ENCODE data around the gene KIF12. TPM values are rescaled to one million over a fixed set of nuclear protein-coding genes. Genes with fewer than 3 reads are reported as not detected.

The KIF12 gene
- polyA plus RNA-seq, 1 donor = 170 TPM

DNA sequence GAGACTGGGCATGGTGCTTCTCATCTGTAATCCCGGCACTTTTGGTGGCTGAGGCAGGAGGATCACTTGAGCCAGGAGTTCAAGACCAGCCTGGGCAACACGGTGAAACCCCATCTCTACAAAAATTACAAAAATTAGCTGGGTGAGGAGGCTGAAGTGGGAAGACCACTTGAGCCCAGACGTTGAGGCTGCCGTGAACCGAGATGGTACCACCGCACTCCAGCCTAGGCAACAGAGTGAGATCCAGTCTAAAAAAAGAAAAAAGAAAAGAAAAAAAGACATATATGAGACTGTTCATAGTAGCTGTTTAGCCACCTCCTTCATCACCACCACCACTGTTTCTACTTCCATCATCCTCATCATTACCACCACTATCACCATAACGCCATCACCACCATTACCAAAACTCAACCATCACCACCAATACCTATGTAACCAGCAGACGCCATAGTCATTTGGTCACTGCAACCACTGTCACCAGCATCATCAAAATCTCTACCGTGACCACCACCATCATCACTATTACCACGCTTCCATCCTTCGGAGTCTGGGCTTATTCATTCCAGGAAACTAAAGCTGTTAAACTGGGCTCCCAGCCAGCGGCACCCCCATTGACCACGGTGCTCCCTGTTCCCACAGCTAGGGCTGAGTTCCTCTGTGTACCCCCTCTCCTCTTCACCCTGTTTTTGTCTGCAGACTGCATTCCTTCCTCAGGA, 8.4 kb upstream of the KIF12 start:
- DNase-seq = no peak

DNA sequence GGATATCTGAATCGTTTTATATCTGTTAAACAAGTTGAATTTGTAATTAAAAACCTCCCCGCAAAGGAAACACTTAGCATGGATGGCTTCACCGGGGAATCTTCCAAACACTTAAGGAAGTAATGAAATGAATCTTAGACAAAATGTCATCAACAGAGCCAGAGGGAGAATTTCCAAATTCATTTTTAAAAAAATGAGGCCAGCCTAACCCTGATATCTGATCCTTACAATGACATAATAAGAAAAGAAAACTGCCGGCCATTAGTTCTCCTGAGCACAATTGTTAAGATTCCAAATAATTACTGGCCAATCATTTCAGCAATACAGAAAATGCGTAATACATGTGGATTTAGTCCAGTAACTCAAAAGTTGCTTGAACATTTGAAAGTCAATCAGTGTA, 6.1 kb upstream of the KIF12 start:
- DNase-seq = no peak

DNA sequence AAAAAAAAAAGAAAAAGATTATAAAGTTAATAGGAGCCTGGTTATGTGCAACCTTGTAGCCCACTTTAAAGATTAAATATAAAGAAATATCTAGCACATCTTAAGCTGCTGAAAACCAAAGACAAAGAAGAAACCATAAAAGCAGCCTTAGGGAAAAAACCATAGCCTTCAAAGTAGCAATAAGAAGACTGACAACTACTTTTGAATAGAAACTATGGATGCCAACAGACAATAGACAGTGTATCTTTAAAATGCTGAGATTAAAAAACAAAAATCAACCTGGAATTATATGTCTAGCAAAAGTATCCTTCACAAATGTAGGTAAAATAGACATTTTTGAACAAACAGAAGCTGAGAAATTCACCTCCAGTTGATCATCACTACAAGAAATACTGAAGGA, 3.4 kb upstream of the KIF12 start:
- DNase-seq = no peak

DNA sequence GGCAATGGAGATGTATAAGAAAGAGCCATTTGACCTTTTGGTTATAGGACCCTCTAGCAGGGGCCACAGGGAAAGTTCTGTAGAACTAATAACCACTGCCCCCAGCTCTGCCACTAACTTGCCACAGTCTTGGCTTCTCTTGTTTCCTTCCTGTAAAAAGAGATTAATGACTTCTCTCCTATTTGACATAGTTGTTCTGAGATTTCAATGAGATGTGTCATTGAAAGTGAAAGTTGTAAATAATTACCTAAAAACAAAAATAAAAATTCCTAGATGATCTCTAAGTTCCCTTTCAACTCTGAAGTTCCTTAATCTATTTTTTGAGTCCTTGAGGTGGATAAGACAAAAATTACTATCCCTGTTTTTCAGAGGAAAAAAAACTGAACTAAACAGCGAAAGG, 1.4 kb upstream of the KIF12 start:
- no peak for DNase-seq

DNA sequence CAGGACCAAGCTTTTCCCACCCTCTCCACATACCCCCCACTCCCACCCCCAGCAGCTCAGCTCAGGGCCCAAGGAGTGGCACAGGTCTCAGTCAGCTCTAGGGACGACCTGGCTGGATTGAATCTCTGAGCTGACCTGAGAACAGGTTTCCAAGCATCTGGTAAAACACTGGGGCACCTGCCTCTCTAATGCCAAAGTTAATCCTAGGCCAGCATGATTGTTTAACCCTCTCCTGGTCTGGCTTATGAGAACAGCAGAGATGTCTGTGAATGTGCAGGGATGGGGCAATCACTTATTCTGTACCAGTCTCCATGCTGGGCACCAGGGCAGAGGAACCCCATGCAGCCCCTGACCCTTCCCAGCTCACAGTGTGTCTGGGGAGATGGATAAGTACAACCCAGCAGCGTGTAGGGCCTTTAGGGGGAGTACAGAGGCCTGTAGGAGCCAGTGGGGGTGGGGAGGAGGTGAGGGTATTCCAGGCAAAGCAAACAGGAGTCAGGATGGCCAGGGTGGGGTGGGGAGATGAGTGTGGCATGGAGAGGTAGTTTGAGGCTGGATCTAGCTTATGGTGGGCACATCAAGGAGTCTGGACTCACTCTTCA, 678 bp upstream of the KIF12 start:
- no peak for DNase-seq

DNA sequence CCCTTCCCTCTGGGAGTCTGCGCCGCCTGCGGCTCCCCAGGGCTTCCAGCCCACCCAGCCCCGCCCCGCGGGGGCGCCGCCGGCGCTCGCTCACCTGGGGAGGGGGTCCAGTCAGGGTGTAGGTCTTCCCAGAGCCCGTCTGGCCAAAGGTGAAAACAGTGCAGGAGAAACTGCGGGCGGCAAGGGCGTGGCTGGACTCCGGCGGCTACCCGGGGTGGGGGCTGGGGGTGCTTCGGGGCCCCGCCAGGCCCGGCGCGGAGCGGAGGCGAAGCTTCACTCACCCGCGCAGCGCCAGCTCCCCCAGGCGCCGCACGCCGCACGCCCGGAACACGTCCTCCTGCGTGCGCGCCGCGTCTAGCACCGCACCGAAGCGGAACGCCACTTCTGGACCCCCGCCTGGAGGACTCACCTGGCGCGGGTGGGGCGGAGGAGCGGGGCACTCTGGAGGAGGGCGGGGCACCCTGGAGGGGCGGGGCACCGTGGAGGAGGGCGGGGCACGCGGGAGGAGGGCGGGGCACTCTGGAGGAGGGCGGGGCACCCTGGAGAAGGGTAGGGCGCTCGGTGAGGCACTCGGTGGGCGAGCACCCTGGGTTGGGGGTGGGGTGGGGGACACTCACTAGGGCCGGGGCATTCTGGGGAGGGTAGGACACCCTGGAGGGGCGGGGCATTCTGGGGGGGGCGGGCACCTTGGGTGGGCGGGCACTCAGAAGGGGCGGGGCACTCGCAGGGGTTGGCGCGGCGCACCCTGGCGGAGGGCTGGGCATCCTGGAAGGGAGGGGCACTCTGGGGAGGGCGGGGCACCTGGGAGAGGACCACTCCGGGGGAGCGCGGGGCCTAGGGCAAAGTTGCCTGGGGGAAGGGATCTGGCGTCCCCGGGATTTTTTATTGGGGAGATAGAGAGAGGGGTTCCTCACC, 814 bp downstream of the KIF12 start:
- DNase-seq = peak; percentile 66

DNA sequence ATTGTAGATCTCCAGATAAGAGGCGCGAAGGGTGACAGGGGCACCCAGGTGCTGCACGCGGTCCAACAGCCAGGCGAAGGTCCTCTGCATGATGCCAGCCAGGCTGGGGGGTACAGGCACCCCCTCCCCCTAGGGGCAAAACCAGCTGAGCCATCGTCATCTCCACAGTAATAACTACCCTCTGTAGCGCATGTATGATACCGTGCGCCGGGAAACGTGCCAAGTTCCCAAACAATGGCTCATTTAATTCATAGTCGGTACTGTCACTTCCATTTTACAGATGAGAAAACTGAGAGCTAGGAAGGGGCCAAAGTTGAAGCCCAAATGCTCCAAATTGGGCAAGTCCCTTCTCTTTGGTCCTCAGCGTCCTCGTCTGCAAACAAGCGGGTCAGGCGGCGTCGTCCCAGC, 1.5 kb downstream of the KIF12 start:
- no peak for DNase-seq

DNA sequence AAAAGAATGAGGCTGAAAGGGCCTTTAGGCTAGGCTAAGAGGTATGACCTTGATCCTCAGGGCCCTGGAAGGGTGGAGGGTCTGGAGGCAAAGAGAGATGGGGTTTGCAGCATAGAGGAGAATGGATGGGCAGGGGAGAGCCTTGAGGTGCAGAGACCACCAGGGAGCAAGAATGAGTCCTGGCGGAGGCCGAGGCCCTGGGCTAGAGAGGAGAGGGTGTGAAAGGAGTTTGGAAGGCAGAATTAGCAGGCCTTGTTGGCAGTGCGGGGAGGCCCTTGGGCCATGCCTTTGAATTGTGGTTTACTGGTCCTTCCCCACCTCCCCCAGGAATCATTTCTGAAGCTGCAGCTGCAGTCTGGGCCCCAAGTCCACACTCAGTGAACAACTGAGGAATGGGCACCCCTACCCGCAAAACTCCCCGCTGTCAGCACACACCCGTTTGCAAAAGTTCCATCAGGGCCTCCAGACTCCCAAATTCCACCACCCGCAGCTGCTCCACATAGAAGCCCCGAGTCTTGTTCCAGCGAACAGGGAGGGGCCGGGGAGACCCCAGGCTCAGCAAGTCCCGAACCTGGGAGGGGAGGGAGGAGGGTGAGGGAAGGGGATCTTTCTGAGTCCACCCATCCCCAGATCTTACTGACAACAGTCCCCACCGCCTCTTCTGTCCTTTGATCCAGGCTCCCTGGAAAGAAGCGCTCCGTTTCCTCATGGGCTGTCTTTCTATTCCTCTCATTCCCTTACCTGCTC, 2.1 kb downstream of the KIF12 start:
- DNase-seq = no peak

DNA sequence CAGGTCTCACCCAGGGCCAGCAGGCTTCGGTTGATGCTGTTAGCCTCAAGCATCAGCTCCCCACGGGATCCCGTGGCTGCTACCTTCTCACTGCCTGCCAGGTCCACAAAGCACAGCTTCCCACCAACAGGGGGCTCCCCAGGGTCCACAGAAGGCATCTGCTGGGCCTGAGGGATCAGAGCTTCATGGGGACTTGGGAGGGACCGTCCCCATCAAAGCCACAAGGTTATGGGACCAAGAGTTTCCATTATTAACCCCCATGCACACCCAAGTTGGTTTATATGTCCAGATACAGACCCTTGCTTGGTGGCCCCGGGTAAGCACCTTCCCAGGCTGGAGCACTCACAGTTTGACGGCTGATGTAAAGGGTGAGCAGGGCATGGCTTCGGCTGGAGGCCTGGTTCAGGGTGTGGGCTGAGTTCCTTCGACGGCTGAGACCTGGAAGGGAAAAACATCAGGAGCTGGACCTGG, 3.0 kb downstream of the KIF12 start:
- DNase-seq = no peak

DNA sequence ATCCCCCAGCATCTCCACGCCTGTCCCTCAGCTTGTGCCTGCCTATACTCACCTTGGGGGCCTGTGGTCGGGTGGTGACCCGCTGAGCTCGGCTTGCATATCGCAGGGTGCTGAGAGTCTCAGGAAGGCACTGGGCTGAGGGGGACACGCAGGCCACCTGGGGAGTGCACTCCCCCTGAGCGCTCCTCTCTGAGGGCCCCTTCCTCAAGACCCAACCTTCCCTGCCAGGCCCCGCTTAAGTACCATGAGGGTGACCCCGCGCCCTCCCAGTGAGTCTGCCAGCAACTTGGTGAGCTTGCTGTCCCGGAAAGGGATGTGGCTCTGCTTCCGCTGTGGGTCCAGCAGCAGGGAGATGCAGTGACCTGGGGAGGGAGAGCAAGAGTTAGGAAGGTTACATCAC, 4.1 kb downstream of the KIF12 start:
- DNase-seq = no peak

DNA sequence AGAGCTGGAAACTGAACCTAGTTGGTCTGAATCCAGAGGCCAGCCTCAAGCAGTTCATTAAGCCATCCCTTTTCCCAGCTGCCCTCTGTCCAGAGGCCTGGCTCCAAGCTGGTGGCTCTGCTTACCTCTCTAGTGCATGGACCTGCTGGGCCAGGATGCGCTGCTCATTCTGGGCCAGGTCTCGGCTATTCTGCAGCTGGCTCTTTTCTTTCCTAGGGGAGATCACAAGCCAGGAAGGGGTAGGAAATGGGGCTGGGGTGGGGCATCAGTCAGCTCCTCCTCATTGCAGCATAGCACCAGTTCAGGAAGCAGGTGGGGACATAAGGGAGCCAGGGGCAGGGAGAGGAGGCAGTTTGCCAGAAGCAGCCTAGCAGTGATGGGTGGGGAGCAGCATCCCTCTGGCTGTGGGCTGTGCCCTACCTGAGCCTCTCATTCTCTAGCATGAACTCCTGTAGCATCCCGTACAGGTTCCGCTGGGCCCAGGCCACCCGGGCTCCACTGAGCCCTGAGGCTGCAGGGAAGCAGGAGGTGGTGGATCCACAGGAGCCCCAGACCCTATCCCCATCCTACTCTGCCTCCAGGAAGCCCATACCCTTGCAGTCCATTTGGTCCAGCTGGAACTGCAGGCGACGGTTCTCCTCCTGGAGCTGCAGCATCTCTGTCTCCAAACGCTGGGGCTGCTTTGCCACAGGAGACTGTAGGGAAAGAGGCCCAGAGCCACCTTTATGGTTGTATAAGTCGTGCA, 5.2 kb downstream of the KIF12 start:
- DNase-seq = no peak

DNA sequence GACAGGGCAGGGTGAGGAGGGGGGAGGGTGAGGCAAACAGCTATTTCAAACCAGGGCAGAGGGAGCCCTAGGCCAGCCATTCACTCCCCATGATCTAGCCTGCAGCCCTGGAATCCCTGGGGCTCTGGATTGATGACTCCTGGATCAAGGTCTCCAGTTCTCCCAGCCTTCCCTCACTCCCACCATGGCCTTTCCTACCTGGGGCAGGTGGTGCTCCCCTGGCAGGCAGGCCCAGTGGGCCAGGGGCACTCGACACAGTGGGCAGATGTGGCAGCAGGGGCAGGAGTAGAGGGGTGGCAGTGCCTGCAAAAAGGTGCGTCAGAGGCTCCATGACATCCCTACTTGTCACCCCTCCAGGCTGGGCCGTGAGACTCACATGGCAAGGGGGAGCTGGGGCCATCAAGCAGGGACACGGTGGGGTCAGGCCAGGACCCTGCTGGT, 6.0 kb downstream of the KIF12 start:
- DNase-seq = no peak

DNA sequence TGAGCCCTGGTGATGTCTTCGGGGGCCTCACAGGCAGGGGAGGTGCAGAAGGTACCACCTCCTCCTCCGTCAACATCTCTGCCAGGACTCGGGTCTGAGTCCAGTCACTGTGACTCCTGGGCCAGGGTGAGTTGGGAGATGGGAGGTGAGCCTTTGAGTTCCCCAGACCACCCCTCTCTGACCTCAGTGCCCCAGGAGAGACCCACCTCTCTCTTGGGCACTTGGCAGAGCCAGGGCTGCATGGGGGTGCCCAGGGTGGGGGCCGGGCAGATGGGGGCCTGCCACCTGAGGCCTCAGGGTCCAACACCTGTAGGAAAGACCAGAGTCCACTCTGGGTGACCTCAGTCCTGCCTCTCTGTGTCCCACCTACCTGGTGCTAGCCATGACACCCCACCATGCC, 6.8 kb downstream of the KIF12 start:
- no peak for DNase-seq

DNA sequence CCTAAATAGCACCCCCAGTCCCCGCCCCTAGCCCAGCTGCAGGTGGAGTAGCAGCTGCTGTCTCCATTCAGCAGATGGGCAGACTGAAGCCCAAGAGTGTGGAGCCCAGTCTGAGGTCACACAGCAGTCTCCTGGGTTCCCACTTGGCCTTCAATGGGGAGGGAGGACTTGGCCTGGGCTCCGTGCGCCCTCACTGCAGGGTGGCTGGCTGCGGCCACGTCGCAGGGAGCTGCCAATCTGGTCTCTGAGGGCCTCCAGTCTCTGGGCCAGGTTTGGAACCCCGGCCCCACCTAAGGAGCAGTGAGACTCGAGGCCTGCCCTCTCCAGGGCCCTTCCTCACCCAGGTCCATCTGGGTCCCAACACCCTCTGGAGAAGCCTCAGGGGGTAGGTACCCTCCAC, 7.4 kb downstream of the KIF12 start:
- DNase-seq = no peak

DNA sequence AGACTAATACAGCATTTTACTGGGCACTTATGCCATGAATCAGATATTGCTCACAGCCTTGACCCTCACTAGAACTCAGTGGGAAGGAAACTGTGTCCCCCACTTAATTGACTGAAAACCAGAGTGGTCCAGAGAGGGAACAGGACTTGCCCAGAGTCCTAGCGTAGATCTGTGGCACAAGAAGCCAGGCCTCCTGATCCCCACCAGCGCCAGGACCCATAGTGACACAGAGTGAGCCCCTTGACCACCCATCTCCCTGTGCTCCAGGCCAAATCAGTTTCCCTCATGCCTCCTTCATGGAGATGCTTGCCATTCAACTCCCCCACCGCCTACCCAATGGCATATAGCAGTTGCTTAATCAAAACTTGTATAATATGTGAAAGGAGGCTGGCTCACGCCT, 8.3 kb downstream of the KIF12 start:
- no peak for DNase-seq

DNA sequence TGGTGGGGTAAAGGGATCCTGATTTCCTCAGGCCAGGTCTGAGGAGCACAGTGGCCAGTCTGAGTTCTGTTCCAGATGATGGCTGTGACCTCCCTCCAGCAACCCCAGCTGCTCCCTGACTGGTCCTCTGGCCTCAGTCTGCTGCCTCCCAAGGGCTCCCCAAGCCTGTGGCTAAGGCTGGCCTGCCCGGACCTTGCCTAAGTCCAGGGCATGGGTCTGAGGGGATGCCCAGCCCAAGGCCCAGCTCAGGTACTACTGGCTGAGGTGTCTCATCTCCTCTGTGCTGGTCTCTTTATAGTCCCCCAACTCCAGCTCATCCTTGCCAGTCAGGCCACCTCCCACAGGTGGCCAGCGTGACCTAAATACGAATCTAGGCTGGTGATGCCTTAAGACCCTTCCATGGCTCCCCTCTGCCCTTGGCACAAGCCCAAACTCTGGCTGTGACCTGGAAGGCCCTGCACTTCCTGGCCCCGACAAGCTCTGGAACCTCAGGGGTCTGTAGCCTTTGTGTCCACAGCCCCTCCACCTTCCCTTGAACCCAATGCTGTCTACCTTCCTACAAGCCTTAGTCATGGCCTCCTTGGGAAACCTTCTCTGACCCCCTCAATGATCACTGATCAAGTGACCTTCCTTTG, 9.8 kb downstream of the KIF12 start:
- DNase-seq = no peak

DNA sequence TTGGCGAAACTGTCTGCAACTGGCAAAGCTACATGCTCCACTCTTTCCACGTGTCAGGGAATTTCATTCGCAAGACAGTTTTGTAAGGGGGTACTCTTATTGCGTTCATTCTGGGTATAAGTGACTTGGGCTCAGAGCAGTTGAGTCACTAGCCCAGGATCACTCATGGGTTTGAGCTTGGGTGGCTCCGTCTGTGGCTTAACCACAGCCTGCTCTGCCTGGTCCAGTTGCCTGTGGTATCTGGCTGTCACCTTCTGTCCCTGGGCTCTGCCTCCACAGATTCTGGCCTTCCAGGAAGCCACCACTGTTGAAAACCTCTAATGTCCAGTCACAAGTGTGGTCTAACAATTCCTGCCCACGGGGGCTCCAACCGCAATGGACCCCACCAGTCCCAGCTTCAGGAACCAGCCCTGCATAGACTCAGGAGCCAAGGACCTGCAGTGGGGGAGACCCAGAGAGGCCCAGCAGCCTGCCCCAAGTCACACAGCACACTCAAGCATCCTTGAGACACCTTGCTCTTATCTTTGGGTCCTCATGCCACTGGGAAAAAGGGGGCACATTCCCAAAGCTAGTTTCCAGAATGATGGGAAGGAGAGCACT, 10.4 kb downstream of the KIF12 start:
- no peak for DNase-seq

DNA sequence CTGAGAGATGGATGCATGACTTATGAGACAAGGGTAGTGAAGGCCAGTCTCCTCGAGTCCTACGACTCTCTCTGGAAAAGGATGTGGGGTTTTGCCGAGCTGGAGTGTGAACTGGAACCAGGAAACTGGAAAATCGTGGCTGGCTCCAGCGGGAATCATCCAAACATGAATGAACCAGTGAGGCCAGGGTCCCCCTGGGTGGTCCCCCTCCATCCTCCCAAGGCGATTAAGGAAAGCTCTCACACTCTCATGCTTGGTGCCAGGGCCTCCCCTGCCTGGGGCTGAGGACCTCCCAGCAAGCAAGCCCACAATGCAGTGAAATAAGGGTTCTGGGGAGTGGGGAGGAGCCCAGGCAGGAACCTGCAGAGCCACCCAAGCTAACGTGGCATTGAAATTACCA, 11.4 kb downstream of the KIF12 start:
- no peak for DNase-seq

DNA sequence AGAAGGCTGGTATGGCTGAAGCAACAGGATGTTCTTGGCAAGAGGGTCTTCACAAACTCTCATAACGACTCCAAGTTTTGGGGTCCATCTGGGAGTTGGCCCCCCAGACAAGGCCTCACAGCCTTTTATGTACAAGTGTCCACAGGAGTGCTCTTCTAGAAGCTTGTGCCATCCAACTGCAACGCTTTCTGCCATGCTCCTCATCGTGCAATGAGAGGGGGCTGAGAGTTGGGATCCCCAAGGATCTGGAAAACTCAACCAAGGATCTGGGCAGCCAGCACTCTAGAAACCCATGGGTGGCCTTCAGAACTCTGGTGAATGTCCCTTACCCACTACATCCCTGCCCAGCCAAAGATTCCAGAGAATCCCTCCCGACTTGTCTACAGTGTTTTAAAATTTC, 12.5 kb downstream of the KIF12 start:
- DNase-seq = no peak

DNA sequence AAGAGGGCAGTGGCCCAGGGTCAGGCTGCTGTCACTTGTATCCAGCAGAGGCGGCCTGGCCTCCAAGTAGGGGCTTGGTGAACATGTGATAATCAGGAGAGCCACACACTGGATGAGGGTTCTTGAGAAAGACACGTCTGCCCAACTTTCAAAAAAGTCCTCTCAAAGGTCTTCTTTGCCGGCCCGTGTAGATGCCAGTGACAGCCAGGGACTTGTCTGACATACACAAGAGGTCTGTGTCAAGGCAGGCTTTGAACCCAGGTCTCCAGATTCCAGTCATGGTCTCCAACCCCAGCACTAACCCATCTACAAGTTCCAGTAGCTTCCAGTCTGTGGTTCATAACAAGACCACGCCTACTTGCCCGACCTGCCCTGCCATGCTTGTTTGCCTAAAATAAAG, 13.1 kb downstream of the KIF12 start:
- DNase-seq = no peak

DNA sequence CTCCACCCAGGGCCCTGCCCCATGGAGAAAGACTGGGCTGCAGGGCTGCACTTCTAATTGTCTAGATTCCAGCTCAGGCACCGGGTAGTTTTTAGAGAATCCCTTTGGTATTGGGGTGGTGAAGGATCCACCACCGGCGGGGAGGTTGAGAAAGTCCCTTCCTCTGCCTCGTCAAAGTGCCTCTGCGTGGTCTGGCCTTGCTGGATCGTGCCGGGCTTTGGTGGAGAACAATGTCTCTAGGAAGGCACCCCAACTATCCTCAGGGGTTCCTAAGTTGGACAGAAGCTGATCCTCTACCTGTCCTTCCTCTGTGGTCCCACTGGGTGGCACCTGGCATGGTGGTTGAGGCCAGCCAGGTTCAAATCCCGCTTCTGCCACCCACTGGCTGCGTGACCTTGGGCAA, 13.7 kb downstream of the KIF12 start:
- DNase-seq = no peak

All from left kidney (tissue), 2 donors.